IPS-18c (cell line): ENCODE measurements around the gene STX3.
"Not testable (repeated sequence)": the region's sequence is repeated elsewhere in the genome, so short reads cannot be mapped to it uniquely, and the experiment has no call there.

Experiments used
- H3K4me3 ChIP-seq: 2 replicates; pipeline ENCODE4 v1.7.0; 2013; ENCODE audit warnings: low read depth, mild to moderate bottlenecking, low read length, moderate library complexity; ENCODE audit not compliant: insufficient read depth
- H3K9me3 ChIP-seq: one replicate; pipeline ENCODE4 v1.6.1; 2013; ENCODE audit warnings: mild to moderate bottlenecking, low read length, moderate library complexity; ENCODE audit not compliant: control insufficient read depth, insufficient read depth

The STX3 gene

GRCh38 chr11:59804061-59804460 lies 48.9 kb downstream of the STX3 start:
- H3K9me3 ChIP-seq: no peaks in the 10 kb centered on the region
- no peak overlapping the region for H3K4me3 ChIP-seq

DNA sequence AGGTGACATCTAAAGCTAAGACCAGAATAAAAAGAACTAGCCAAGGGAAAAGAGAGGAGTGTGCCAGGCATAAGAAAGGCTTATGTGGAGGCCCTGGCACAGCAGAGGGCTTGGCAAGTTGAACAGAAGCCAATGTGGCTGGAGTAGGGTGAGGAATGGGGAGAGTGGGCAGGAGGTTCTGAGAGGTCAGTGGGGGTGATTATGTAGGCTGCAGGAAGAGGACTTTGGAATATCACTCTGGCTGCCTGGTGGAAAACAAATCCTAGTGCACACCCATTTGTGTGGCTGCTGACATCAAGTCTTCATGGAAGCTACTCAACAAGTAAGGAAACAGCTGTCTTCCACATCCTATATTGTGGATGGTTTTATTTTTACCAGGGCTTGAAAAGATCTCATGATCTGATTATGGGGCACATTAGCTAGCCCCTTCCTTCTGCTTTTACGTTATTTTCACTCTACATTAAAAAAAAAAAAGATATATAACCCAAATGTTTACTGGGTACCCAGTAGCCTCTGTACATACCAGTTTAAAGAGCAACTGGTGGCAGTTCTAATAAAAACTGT lies 52.0 kb downstream of the STX3 start:
- H3K4me3 ChIP-seq: no peak overlapping the region
- no peaks in the 10 kb centered on the region for H3K9me3 ChIP-seq

DNA sequence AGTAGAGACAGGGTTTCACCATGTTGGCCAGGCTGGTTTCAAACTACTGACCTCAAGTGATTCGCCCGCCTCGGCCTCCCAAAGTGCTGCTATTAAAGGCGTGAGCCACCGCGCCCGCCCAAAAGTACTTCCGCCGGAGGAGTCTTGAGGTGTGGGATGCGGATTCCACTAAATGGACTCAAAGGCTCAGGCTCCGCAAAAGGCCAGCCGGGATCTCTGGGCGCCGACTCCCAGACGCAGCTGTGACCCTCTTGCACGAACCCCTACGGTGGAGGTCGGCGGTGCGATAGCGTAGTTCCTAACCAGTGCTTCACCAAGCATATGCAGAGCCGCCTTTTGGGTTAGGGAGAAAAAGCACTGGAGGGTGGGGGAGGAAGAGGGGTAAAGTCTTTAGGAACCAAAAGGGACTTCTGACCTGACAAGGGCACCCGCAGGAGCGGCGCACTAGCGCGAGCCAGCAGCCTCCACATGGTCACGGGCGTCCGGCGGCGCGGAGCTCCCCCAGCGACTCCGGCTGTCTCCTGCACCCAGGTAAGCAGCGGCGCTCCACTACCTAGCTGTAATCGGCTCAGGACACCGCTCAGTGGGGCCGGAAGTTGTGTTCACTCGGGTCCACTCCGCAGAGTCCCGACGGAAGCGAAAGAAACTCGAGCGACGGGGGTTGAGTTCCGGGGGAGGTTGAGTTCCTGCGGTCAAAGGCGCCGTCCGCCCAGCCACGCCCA lies 55.2 kb downstream of the STX3 start, which contains the start of gene MRPL16:
Gene MRPL16, minus strand, starts transcription at position 590 of the 722 bp plus-strand sequence. Its CDS starts 120 bp downstream, at position 470.
- Histone ChIP-seq H3K4me3 (peak within 1 kb of the TSS; percentile 94), H3K9me3 (no peaks in the 10 kb centered on the region)

DNA sequence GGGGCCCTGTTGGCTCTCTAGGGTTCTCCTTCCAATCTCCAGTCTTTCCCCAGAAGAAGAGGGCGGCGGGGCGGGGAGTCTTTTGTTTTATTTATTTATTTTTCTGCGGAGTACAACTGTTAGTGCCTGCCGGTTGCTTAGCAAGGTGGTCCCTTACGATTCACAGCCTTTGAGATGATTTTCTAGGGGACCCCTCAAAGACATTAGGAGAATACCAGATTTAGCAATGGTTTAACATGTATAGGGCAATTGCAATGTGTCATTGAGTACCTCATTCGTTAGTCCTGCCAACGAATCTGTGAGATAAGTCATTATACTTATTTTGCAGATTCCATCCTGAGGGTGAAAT lies 55.7 kb downstream of the STX3 start:
- no peaks in the 10 kb centered on the region for H3K9me3 ChIP-seq

DNA sequence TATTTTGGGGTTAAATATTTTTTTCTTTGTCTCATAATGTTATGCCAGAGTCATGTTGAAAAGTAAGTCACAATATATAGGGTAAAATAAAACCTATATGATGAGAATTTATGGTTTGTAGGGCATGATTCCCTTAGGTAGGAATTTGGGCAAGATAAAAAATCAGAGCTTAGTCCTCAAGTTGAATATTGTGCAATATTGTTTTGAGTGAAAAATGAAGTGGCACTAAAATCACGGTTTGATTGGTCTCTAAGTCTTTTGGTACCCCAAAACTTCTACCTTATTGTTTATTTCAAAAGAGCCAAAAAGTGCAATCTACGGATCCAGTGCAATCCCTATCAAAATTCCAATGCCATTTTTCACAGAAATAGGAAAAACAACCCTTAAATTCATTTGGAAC lies 57.0 kb downstream of the STX3 start:
- H3K9me3 ChIP-seq: no peaks in the 10 kb centered on the region
- H3K4me3 ChIP-seq: no peak overlapping the region

More for the DNA sequence above, 55.7 kb downstream of the STX3 start:
- peak overlapping the region; percentile 94; the same call in 1 of the 2 replicates for H3K4me3 ChIP-seq

DNA sequence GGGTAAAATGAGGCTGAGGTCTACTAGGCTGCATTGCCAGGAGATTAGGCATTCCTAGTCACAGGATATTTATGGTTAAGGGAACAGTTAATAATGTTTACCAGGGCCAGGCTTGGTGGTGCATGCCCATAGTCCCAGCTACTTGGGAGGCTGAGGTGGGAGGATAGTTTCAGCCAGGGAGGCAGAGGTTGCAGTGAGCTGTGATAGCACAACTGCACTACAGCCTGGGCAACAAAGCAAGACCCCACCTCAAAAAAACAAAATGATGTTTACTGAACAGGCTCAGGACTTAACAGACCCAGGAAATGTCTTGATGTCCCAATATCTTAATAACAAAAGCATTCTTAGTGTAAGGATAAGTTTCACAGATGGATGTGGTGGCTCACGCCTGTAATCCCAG lies 58.2 kb downstream of the STX3 start:
- Histone ChIP-seq H3K4me3 (no peak overlapping the region), H3K9me3 (no peaks in the 10 kb centered on the region)

DNA sequence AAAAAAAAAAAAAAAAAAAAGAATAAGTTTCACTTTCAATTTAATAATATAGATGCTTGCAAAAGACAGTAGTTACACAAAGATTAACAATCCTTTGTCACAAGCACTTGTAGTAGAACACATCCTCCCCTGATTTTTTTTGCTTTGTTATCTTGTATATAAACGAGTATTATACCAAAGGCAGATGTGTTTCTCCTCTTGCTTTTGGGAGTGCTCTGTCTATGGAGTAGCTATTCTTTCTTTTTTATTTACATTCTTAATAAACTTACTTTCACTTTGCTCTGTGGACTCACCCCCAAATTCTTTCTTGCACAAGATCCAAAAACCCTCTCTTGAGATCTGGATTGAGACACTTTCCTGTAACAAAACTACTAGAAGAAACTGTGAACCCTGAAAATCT lies 58.8 kb downstream of the STX3 start:
- no peaks in the 10 kb centered on the region for H3K9me3 ChIP-seq

GRCh38 chr11:59815754-59816153 lies 60.6 kb downstream of the STX3 start:
- no peaks in the 10 kb centered on the region for H3K9me3 ChIP-seq
- no peak overlapping the region; the same call in 1 of the 2 replicates for H3K4me3 ChIP-seq

More for the DNA sequence above, 58.8 kb downstream of the STX3 start:
- H3K4me3 ChIP-seq: no peak overlapping the region

DNA sequence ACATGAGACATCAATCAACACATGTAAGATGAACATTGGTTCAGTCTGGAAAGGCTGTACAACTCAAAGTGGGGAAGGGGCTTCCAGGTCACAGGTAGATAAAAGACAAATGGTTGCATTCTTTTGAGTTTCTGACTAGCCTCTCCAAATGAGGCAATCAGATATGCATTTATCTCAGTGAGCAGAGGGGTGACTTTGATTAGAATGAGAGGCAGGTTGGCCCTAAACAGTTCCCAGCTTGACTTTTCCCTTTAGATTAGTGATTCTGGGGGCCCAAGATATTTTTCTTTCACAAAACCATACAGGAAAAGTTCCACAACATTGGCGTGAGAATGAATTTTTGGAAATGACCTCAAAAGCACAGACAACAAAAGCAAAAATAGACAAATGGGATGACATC lies 61.3 kb downstream of the STX3 start:
- not testable (repeated sequence) for H3K9me3 ChIP-seq, H3K4me3 ChIP-seq

- H3K9me3 ChIP-seq: no peaks in the 10 kb centered on the region
- H3K4me3 ChIP-seq: no peak overlapping the region
Measured at GRCh38 chr11:59818572-59818971, 63.4 kb downstream of the STX3 start.

DNA sequence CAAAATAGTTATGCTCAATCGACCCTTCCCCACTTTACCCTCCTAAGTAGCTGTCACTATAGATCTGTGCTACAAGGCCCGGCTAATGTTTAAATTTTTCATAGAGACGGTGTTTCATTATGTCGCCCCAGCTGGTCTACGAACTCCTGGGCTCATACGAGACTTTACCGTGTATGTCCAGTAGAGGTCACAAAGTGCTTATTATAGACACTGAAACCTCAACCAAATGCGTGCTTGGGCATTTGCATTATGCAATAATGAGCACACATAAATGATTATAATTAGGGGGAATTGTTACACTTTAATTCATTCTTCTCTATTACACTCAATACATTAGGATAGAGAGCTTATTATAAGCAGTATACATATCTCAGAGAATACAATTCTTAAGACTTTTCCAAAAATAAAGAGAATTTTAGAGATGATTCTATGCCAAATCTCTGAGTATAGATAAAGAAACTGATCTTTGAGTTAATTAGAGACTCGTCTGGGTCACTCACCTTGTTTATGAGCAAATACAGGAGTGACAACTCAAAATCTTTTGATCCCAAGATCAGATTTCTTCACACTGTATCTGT lies 67.9 kb downstream of the STX3 start:
- Histone ChIP-seq H3K9me3 (no peaks in the 10 kb centered on the region), H3K4me3 (no peak overlapping the region)

GRCh38 chr11:59829358-59829757 lies 74.2 kb downstream of the STX3 start:
- Histone ChIP-seq H3K9me3 (peaks cover 2% of the 10 kb centered on the region), H3K4me3 (no peak overlapping the region)

- no peak overlapping the region for H3K4me3 ChIP-seq
- H3K9me3 ChIP-seq: peaks cover 2% of the 10 kb centered on the region
Measured at GRCh38 chr11:59833602-59834001, 78.4 kb downstream of the STX3 start.

DNA sequence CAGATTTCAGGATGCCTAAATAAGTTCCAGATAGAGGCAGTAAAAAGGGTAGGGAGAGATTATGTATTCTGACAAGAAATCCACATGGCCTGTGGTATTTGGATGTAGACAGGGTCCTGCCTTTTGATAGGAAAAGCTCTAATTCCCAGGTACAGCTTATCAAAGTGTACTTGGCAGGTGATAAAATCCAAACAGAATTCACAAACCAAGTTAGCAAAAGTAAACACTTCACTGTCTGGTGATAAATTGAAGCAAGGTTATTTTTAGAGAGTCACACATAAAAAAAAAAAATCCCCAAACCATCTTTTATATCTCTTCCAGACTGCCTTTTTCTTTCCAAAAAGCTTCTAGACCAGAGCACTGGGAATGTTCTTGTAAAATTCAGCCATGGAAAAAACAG lies 84.4 kb downstream of the STX3 start:
- no peak overlapping the region for H3K4me3 ChIP-seq
- H3K9me3 ChIP-seq: no peaks in the 10 kb centered on the region

DNA sequence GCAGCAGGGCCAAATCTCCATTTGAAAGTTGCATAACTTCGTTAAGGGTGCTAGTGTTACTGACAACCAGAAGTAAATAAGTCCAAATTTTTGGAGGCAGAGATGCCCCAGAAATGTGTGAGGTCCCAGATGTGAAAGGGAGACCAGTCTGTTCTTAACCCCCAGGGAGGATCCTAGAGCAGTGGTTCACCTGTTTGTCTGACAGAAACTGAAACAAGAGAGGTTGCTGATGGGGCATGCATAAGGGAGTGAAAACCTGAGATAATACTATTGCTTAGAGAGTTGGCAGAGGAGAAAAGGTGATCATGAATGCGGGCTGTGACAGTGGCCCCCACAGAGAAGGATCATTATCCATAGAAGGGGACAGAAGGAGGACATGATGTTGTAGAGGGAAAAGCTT lies 86.3 kb downstream of the STX3 start:
- Histone ChIP-seq H3K4me3 (no peak overlapping the region), H3K9me3 (no peaks in the 10 kb centered on the region)

- no peak overlapping the region for H3K4me3 ChIP-seq
- H3K9me3 ChIP-seq: no peaks in the 10 kb centered on the region
Measured at GRCh38 chr11:59842316-59842715, 87.1 kb downstream of the STX3 start.

- Histone ChIP-seq H3K4me3 (no peak within 1 kb of the TSS), H3K9me3 (peaks cover 2% of the 10 kb centered on the region)
Measured at GRCh38 chr11:59845399-59845798, 90.2 kb downstream of the STX3 start, which contains the start of gene CBLIF. Gene CBLIF, minus strand, starts transcription at chr11:59845499. Its CDS starts 46 bp downstream, at chr11:59845453.

GRCh38 chr11:59846556-59846955 lies 91.4 kb downstream of the STX3 start:
- peaks cover 2% of the 10 kb centered on the region for H3K9me3 ChIP-seq
- H3K4me3 ChIP-seq: no peak overlapping the region
